ENCODE data around the gene MANEAL.
A peak's percentile ranks its signal among the peaks of the same experiment; 100 is the strongest.

The MANEAL gene

GRCh38 chr1:37792943-37793686 lies 532 bp upstream of the MANEAL start:
- DNase-seq (ENCODE audit: low spot score): no peak

GRCh38 chr1:37794372-37795339 lies 1.0 kb downstream of the MANEAL start:
- no peak for DNase-seq (ENCODE audit: low spot score)

GRCh38 chr1:37795340-37796125 lies 1.9 kb downstream of the MANEAL start:
- peak; percentile 56 for DNase-seq (ENCODE audit: low spot score)

GRCh38 chr1:37797750-37798345 lies 4.2 kb downstream of the MANEAL start:
- no peak for DNase-seq (ENCODE audit: low spot score)

GRCh38 chr1:37802439-37802838 lies 8.8 kb downstream of the MANEAL start:
- no peak for DNase-seq (ENCODE audit: low spot score)

- DNase-seq (ENCODE audit: low spot score): no peak
Measured at GRCh38 chr1:37807220-37807554, 13.5 kb downstream of the MANEAL start.

GRCh38 chr1:37807555-37808368 lies 14.1 kb downstream of the MANEAL start, which contains the start of the genes C1orf122 and YRDC:
C1orf122 (plus strand) TSS chr1:37807790; CDS start chr1:37808405, 615 bp downstream.
YRDC (minus strand) TSS chr1:37808208; CDS start chr1:37808180, 28 bp downstream.
- DNase-seq (ENCODE audit: low spot score): peak; percentile 98

GRCh38 chr1:37808369-37809319 lies 15.0 kb downstream of the MANEAL start:
- peak; percentile 95 for DNase-seq (ENCODE audit: low spot score)

- no peak for DNase-seq (ENCODE audit: low spot score)
Measured at GRCh38 chr1:37809942-37810341, 16.3 kb downstream of the MANEAL start.

- peak; percentile 73 for DNase-seq (ENCODE audit: low spot score)
Measured at GRCh38 chr1:37811027-37811655, 17.5 kb downstream of the MANEAL start.

- DNase-seq (ENCODE audit: low spot score): no peak
Measured at GRCh38 chr1:37813529-37814145, 20.0 kb downstream of the MANEAL start.

- DNase-seq (ENCODE audit: low spot score): no peak
Measured at GRCh38 chr1:37814252-37814651, 20.6 kb downstream of the MANEAL start.

GRCh38 chr1:37817481-37817880 lies 23.8 kb downstream of the MANEAL start:
- DNase-seq (ENCODE audit: low spot score): no peak

- DNase-seq (ENCODE audit: low spot score): no peak
Measured at GRCh38 chr1:37821481-37821880, 27.8 kb downstream of the MANEAL start.

GRCh38 chr1:37822906-37823815 lies 29.5 kb downstream of the MANEAL start:
- no peak for DNase-seq (ENCODE audit: low spot score)

GRCh38 chr1:37824001-37824400 lies 30.4 kb downstream of the MANEAL start:
- DNase-seq (ENCODE audit: low spot score): no peak

GRCh38 chr1:37825506-37825905 lies 31.9 kb downstream of the MANEAL start:
- no peak for DNase-seq (ENCODE audit: low spot score)

Measured in AG08395 (cell line).